CD4-positive, alpha-beta T cell (primary cell): ENCODE measurements around the gene U2AF2. TPM values are rescaled to one million over a fixed set of nuclear protein-coding genes. Genes with fewer than 3 reads are reported as not detected.
A peak's percentile ranks its signal among the peaks of the same experiment; 100 is the strongest.

Experiments used
- ATAC-seq: fragments of 200-7000 bp; cut with Tn5 transposase; one replicate; pipeline ENCODE4 v1.10.0; 2022; ENCODE audit warnings: mild to moderate bottlenecking; ENCODE audit not compliant: poor library complexity
- CTCF ChIA-PET: fragments of 350-600 bp; sonication (Branson Sonifier 250); formaldehyde crosslinking; loops from one replicate; lab custom pipeline; 2021; ENCODE audit warnings: antibody characterized with exemption, inconsistent platforms; lab: Charles Lee
- POLR2A ChIA-PET: fragments of 350-600 bp; sonication (Branson Sonifier 250); formaldehyde crosslinking; loops from one replicate; lab custom pipeline; 2021; ENCODE audit warnings: antibody characterized with exemption, inconsistent platforms; lab: Charles Lee
- DNase-seq, 14 experiments: peaks; one replicate each; pipeline ENCODE4 v3.0.0-alpha.2; 2013 to 2020; ENCODE audit warnings: mixed read lengths in 2 of 14
- H3K27ac ChIP-seq, 2 donors: one replicate each; pipeline versions ENCODE4 v1.5.1 to v1.7.0; 2013; ENCODE audit warnings: low read length in 2 of 2, low read depth in 1 of 2, mild to moderate bottlenecking in 1 of 2
- H3K27me3 ChIP-seq, 2 experiments: 1 replicate in 1 of 2; 2 replicates in 1 of 2; pipeline versions ENCODE4 v1.6.1 to v1.7.0; 2013; ENCODE audit warnings: low read length in 2 of 2, control low read depth in 1 of 2, mild to moderate bottlenecking in 1 of 2, moderate library complexity in 1 of 2; ENCODE audit not compliant: insufficient read depth in 2 of 2, control insufficient read depth in 1 of 2
- H3K36me3 ChIP-seq: one replicate; pipeline ENCODE4 v1.6.1; 2013; ENCODE audit warnings: low read length, control low read depth; ENCODE audit not compliant: insufficient read depth
- H3K4me1 ChIP-seq: one replicate; pipeline ENCODE4 v1.6.1; 2013; ENCODE audit warnings: low read length, control low read depth; ENCODE audit not compliant: insufficient read depth
- H3K4me3 ChIP-seq: one replicate; pipeline ENCODE4 v1.5.1; 2013; ENCODE audit warnings: mild to moderate bottlenecking, low read length, moderate library complexity
- H3K9me3 ChIP-seq, 2 experiments: 1 replicate in 1 of 2; 2 replicates in 1 of 2; pipeline versions ENCODE4 v1.6.1 to v1.7.0; 2013; ENCODE audit warnings: low read length in 2 of 2, mild to moderate bottlenecking in 2 of 2, control low read depth in 1 of 2, moderate library complexity in 1 of 2; ENCODE audit not compliant: control insufficient read depth in 1 of 2, insufficient read depth in 1 of 2
- H3K27ac Mint-ChIP-seq: one replicate; pipeline ENCODE4 v1.8.0; 2020; ENCODE audit warnings: mixed read lengths
- H3K27me3 Mint-ChIP-seq: one replicate; pipeline ENCODE4 v1.8.0; 2021; ENCODE audit warnings: mixed read lengths
- H3K36me3 Mint-ChIP-seq: one replicate; pipeline ENCODE4 v1.8.0; 2021; ENCODE audit warnings: low read depth, mixed read lengths
- H3K4me1 Mint-ChIP-seq: one replicate; pipeline ENCODE4 v1.8.0; 2021; ENCODE audit warnings: low read depth, mixed read lengths
- H3K4me3 Mint-ChIP-seq: one replicate; pipeline ENCODE4 v1.8.0; 2020; ENCODE audit warnings: mild to moderate bottlenecking, mixed read lengths
- H3K9me3 Mint-ChIP-seq: one replicate; pipeline ENCODE4 v1.8.0; 2020; ENCODE audit warnings: mixed read lengths
- intact Hi-C, 2 experiments: fragments of 100-400 bp; cut with DNase I in 1 of 2; cut with micrococcal nuclease in 1 of 2; formaldehyde crosslinking; loops; one replicate each; pipeline versions ENCODE4 v1.15.1 to v1.9.0; 2023 to 2025; cut with DNase I, micrococcal nuclease
- total RNA-seq, 174 experiments: library from RNA in 2 of 174; stranded (reverse) in 2 of 174; gene quantifications; one replicate each; pipeline ENCODE4 v1.2.3 and lab custom pipeline; 2021 to 2026
- TF ChIP-seq, protein P1 (sequence below): fragments of 200-600 bp; IDR thresholded peaks from one replicate; pipeline ENCODE4 v1.8.0; 2022; ENCODE audit warnings: antibody characterized with exemption, mild to moderate bottlenecking

Gene U2AF2
- total RNA-seq, 2 experiments from 2014 or later = 209 to 212 TPM

DNA sequence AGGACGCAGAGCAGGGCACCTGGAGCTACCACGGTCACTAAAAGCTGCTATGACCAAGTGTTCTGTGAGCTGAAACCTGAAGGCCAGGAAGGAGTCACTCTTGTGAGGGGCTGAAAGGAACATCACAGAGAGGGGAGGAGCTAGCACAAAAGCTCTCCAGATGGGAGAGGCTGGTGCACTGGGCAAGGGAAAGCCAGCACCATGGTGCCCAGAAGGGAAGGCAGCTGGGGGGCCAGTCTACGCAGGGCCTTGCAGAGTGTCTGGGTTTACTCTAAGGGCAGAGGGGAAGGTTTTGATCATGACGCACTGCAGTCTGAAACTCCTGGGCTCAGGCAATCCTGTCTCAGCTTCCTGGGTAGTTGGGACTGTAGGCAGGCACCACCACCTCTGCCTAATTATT, 18.1 kb upstream of the U2AF2 start:
- ChIA-PET POLR2A (interaction anchor here (1.7 to 3.1 kb wide), 4 partner anchors 10 to 37 kb away, joined by 7 to 17 read pairs (median 10); partner anchors contain the start of genes FIZ1, U2AF2 and ZNF784), CTCF (interaction anchor here (1.1 to 5.0 kb wide), 4 partner anchors 17 to 133 kb away, joined by 3 to 29 read pairs (median 4); partner anchors contain the start of genes FIZ1 and U2AF2)
- ATAC-seq (no peak), DNase-seq (peak in 1 of 14 experiments; percentile 26)
- TF ChIP-seq, protein P1, sequence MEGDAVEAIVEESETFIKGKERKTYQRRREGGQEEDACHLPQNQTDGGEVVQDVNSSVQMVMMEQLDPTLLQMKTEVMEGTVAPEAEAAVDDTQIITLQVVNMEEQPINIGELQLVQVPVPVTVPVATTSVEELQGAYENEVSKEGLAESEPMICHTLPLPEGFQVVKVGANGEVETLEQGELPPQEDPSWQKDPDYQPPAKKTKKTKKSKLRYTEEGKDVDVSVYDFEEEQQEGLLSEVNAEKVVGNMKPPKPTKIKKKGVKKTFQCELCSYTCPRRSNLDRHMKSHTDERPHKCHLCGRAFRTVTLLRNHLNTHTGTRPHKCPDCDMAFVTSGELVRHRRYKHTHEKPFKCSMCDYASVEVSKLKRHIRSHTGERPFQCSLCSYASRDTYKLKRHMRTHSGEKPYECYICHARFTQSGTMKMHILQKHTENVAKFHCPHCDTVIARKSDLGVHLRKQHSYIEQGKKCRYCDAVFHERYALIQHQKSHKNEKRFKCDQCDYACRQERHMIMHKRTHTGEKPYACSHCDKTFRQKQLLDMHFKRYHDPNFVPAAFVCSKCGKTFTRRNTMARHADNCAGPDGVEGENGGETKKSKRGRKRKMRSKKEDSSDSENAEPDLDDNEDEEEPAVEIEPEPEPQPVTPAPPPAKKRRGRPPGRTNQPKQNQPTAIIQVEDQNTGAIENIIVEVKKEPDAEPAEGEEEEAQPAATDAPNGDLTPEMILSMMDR = no peak
- H3K27me3 ChIP-seq = no peaks in the 10 kb centered on the region
- Mint-ChIP-seq H3K4me3 (peak overlapping the region; percentile 96), H3K4me1 (peaks cover 70% of the 10 kb centered on the region), H3K27me3 (no peaks in the 10 kb centered on the region), H3K9me3 (peaks cover 3% of the 10 kb centered on the region), H3K36me3 (peaks cover 41% of the 10 kb centered on the region), H3K27ac (peak overlapping the region; percentile 99)
- H3K4me3 ChIP-seq = no peak overlapping the region
- peaks cover 3% of the 10 kb centered on the region for H3K36me3 ChIP-seq
- H3K4me1 ChIP-seq = peaks cover 76% of the 10 kb centered on the region
- no peak overlapping the region for H3K27ac ChIP-seq
- intact Hi-C loops = loop anchor here (1.0 to 10.0 kb wide), 3 partner anchors 53 to 382 kb away; partner anchors contain the start of genes PPP6R1 (in 2 of the 2) and UBE2S (in 1 of the 2)
- peaks cover 0 to 5% of the 10 kb centered on the region in 2 experiments for H3K9me3 ChIP-seq

DNA sequence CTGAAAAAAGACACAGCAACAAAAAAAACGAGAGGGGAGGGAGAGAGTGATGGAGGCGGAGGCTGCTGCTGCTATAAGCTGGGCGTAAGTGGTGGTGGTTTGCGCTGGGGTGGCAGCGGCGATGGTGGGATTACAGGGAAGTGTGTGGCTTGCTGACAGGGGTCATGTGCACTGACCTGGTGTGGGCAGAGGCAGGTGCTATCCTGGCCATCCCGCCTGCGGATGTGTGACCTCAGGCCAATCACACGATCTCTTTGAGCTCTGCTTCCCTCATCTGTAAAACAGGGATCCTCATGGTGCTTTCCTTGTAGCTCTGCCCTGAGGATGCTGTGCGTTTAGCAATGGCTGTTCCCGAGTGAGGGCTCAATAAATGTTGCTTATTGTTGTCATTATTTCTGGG, 17.3 kb upstream of the U2AF2 start:
- peaks cover 76% of the 10 kb centered on the region for H3K4me1 ChIP-seq

DNA sequence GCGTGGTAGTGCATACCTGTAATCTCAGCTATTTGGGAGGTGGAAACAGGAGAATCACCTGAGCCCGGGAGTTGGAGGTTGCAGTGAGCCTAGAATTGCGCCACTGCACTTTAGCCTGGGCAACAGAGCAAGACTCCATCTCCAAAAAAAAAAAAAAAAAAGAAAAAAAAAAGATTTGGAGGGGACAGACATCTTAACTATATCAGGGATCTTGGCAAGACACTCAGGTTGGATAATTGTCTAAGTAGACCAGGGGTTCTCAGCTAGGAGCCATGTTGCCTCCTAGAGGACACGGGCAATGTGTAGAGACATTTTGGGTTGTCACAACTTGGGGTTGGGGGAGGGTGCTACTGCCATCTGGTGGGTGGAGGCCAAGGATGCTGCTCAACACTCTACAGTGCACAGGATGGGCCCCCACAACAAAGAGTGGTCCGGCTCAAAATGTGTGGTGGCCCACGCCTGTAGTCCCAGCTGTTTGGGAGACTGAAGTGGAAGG, 15.9 kb upstream of the U2AF2 start:
- Mint-ChIP-seq H3K27ac (peak overlapping the region; percentile 84), H3K4me3 (peak overlapping the region; percentile 86), H3K27me3 (no peaks in the 10 kb centered on the region), H3K36me3 (peaks cover 45% of the 10 kb centered on the region), H3K9me3 (peaks cover 3% of the 10 kb centered on the region), H3K4me1 (peaks cover 72% of the 10 kb centered on the region)
- ChIA-PET CTCF (interaction anchor here (1.0 to 5.0 kb wide), 5 partner anchors 13 to 135 kb away, joined by 3 to 29 read pairs (median 10); partner anchors contain the start of genes FIZ1, U2AF2, ZNF524 and ZNF784), POLR2A (interaction anchor here (0.5 to 2.0 kb wide), 8 partner anchors 10 to 1524 kb away, joined by 3 to 13 read pairs (median 6); partner anchors contain the start of genes FIZ1, U2AF2, ZNF524 and ZNF628)
- H3K27me3 ChIP-seq = no peaks in the 10 kb centered on the region
- peak; percentile 30 for ATAC-seq
- peaks cover 84% of the 10 kb centered on the region for H3K4me1 ChIP-seq
- no peak overlapping the region for H3K27ac ChIP-seq
- intact Hi-C loops = loop anchor here (10.0 kb wide), 2 partner anchors 234 to 384 kb away; partner anchors contain the start of genes PPP6R1 (in 2 of the 2) and UBE2S (in 1 of the 2)
- peaks cover 0 to 5% of the 10 kb centered on the region in 2 experiments for H3K9me3 ChIP-seq
- H3K4me3 ChIP-seq = no peak overlapping the region
- TF ChIP-seq, protein P1 = peak; percentile 43
- DNase-seq = peak in 13 of 14 experiments; percentile 31 to 84 (median 57)
- H3K36me3 ChIP-seq = peaks cover 3% of the 10 kb centered on the region

More for the DNA sequence above, 17.3 kb upstream of the U2AF2 start:
- Mint-ChIP-seq H3K4me1 (peaks cover 68% of the 10 kb centered on the region), H3K27me3 (no peaks in the 10 kb centered on the region), H3K27ac (peak overlapping the region; percentile 99), H3K36me3 (peaks cover 42% of the 10 kb centered on the region), H3K9me3 (peaks cover 3% of the 10 kb centered on the region), H3K4me3 (peak overlapping the region; percentile 79)
- Histone ChIP-seq H3K4me3 (no peak overlapping the region), H3K9me3 (peaks cover 0 to 5% of the 10 kb centered on the region in 2 experiments), H3K36me3 (peaks cover 3% of the 10 kb centered on the region), H3K27ac (no peak overlapping the region), H3K27me3 (no peaks in the 10 kb centered on the region)
- CTCF ChIA-PET = interaction anchor here (1.7 to 5.0 kb wide), 2 partner anchors 17 to 134 kb away, joined by 5 to 29 read pairs; partner anchors contain the start of gene U2AF2
- POLR2A ChIA-PET = interaction anchor here (0.8 to 3.1 kb wide), 5 partner anchors 9 to 38 kb away, joined by 3 to 17 read pairs (median 9); partner anchors contain the start of genes FIZ1, U2AF2 and ZNF784
- intact Hi-C loops = loop anchor here (10.0 kb wide), 2 partner anchors 233 to 383 kb away; partner anchors contain the start of genes PPP6R1 (in 2 of the 2) and UBE2S (in 1 of the 2)
- TF ChIP-seq, protein P1 = no peak
- DNase-seq = peak in 1 of 14 experiments; percentile 28
- no peak for ATAC-seq
